SK-N-SH treated with all-trans-retinoic acid at 6 μM for 48 hours (cell line): ENCODE measurements around the gene GOLGA3.

Experiments
- ATAC-seq: fragments of 200-7000 bp; cut with Tn5 transposase; 3 replicates; pipeline ENCODE4 v1.9.1; 2020; ENCODE audit warnings: mild to moderate bottlenecking, moderate library complexity
- ARNTL ChIP-seq: fragments of 450-650 bp; formaldehyde crosslinking; IDR thresholded peaks from 2 replicates; pipeline ENCODE4 v1.5.0; 2020; ENCODE audit warnings: low read depth, mild to moderate bottlenecking, moderate library complexity, borderline replicate concordance
- BACH2 ChIP-seq: fragments of 250-450 bp; sonication (Bioruptor Pico); IDR thresholded peaks from 2 replicates; pipeline ENCODE4 v1.9.0; 2021; ENCODE audit warnings: mild to moderate bottlenecking, borderline replicate concordance
- CSDC2 ChIP-seq: fragments of 250-450 bp; sonication (Bioruptor Pico); IDR thresholded peaks from 2 replicates; pipeline ENCODE4 v1.5.0; 2020; ENCODE audit warnings: mild to moderate bottlenecking, moderate library complexity
- ESRRG ChIP-seq: fragments of 250-450 bp; sonication (Bioruptor Pico); IDR thresholded peaks from 2 replicates; pipeline ENCODE4 v1.6.1; 2021; ENCODE audit warnings: mild to moderate bottlenecking
- GLIS3 ChIP-seq: fragments of 250-450 bp; sonication (Bioruptor Pico); IDR thresholded peaks from 2 replicates; pipeline ENCODE4 v1.5.0; 2020; ENCODE audit warnings: mild to moderate bottlenecking, moderate library complexity
- ISL1 ChIP-seq: fragments of 250-450 bp; sonication (Bioruptor Pico); IDR thresholded peaks from 2 replicates; pipeline ENCODE4 v2.1.2; 2022; ENCODE audit warnings: mild to moderate bottlenecking, moderate library complexity
- OSR1 ChIP-seq: fragments of 250-450 bp; sonication (Bioruptor Pico); IDR thresholded peaks from 2 replicates; pipeline ENCODE4 v1.8.0; 2022; ENCODE audit warnings: moderate library complexity, mild to moderate bottlenecking, inconsistent platforms
- PPARA ChIP-seq: fragments of 250-450 bp; sonication (Bioruptor Pico); IDR thresholded peaks from 2 replicates; pipeline ENCODE4 v1.5.0; 2020; ENCODE audit warnings: mild to moderate bottlenecking, borderline replicate concordance
- RARB ChIP-seq: fragments of 250-450 bp; sonication (Bioruptor Pico); IDR thresholded peaks from 2 replicates; pipeline ENCODE4 v1.8.0; 2021; ENCODE audit warnings: mild to moderate bottlenecking, moderate library complexity
- SNAI2 ChIP-seq: fragments of 250-450 bp; sonication (Bioruptor Pico); IDR thresholded peaks from 2 replicates; pipeline ENCODE4 v1.5.0; 2020; ENCODE audit warnings: mild to moderate bottlenecking, moderate library complexity
- TCF4 ChIP-seq: fragments of 250-450 bp; sonication (Bioruptor Pico); IDR thresholded peaks from 2 replicates; pipeline ENCODE4 v1.8.0; 2021; ENCODE audit warnings: mild to moderate bottlenecking, moderate library complexity, borderline replicate concordance
- TOX ChIP-seq: fragments of 250-450 bp; sonication (Bioruptor Pico); IDR thresholded peaks from 2 replicates; pipeline ENCODE4 v1.8.0; 2021; ENCODE audit warnings: mild to moderate bottlenecking, moderate library complexity, borderline replicate concordance
- TSHZ2 ChIP-seq: fragments of 250-450 bp; sonication (Bioruptor Pico); IDR thresholded peaks from 2 replicates; pipeline ENCODE4 v1.5.0; 2020; ENCODE audit warnings: mild to moderate bottlenecking, moderate library complexity
- ZC3H10 ChIP-seq: fragments of 250-450 bp; sonication (Bioruptor Pico); IDR thresholded peaks from 2 replicates; pipeline ENCODE4 v1.5.1; 2021; ENCODE audit warnings: mild to moderate bottlenecking, moderate library complexity
- ZFP30 ChIP-seq: fragments of 450-650 bp; formaldehyde crosslinking; IDR thresholded peaks from 2 replicates; pipeline ENCODE4 v1.5.0; 2022; ENCODE audit warnings: mild to moderate bottlenecking, moderate library complexity
- ZNF565 ChIP-seq: fragments of 450-650 bp; formaldehyde crosslinking; conservative IDR thresholded peaks from 2 replicates; pipeline ENCODE4 v1.5.0; 2020; ENCODE audit warnings: low read depth, mild to moderate bottlenecking, moderate library complexity
- ZNF70 ChIP-seq: fragments of 450-650 bp; formaldehyde crosslinking; IDR thresholded peaks from 2 replicates; pipeline ENCODE4 v1.5.0; 2020; ENCODE audit warnings: mild to moderate bottlenecking, moderate library complexity
- ZNF8 ChIP-seq: fragments of 450-650 bp; formaldehyde crosslinking; IDR thresholded peaks from 2 replicates; pipeline ENCODE4 v1.5.0; 2020; ENCODE audit warnings: mild to moderate bottlenecking, moderate library complexity
- TF ChIP-seq, protein P1 (sequence below): fragments of 250-450 bp; sonication (Bioruptor Pico); IDR thresholded peaks from 2 replicates; pipeline ENCODE4 v1.8.0; 2021; ENCODE audit warnings: low read depth, mild to moderate bottlenecking, moderate library complexity, borderline replicate concordance
- TF ChIP-seq, protein P2 (sequence below): fragments of 250-450 bp; sonication (Bioruptor Pico); IDR thresholded peaks from 2 replicates; pipeline ENCODE4 v1.5.1; 2020; ENCODE audit warnings: low read depth, mild to moderate bottlenecking, moderate library complexity
- TF ChIP-seq, protein P3 (sequence below): fragments of 250-450 bp; sonication (Bioruptor Pico); IDR thresholded peaks from 2 replicates; pipeline ENCODE4 v1.5.1; 2021; ENCODE audit warnings: mild to moderate bottlenecking, moderate library complexity
- TF ChIP-seq, protein P4 (sequence below): fragments of 250-450 bp; sonication (Bioruptor Pico); IDR thresholded peaks from 2 replicates; pipeline ENCODE4 v1.8.0; 2020; ENCODE audit warnings: mild to moderate bottlenecking, moderate library complexity, borderline replicate concordance

The GOLGA3 gene

GRCh38 chr12:132746613-132747012 lies 82.1 kb downstream of the GOLGA3 start (continued):
- TF ChIP-seq CSDC2 (CRISPR knock-in tag), result no peak
- no peak for TF ChIP-seq ZNF565

DNA sequence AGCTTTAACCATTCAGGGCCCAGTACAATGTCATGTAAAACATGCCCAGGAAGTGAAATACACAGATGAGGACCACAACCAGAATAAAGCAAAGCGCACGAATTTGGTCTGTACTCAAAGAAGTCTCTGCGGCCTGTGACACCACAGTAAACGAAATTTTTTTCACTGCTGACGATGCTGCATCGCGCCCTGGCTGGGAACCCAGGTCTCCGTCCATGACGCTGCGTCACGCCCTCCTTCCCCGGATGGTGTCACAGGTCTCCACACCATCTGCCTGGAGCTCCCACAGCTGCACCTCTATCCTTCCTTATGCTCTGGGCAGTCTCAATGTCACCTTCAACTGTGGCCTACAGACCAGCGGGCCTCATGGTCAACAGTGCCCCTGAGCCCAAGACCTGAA lies 84.8 kb downstream of the GOLGA3 start:
- no peak for ATAC-seq

DNA sequence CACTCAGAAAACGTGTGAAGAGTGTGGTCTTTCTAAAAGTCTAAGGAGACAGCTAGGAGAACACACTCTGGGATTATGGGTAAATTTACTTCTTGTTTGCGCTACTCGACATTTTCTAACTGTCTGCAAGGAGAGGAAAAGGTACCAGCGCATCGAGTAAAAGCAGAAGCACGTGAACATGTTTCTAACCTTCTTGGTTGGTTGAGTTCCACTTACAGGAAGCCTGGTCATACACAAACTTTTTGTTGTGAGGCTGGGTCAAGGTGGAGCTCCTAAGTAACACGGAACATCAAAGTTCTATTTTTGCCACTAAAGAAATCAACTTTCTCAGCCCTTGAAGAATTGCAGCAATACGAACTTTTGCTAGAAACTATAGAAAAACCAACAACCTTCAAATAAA lies 87.0 kb downstream of the GOLGA3 start:
- ATAC-seq, result no peak

More for the DNA sequence above, 84.8 kb downstream of the GOLGA3 start:
- TF ChIP-seq GLIS3 (CRISPR knock-in tag) (no peak), TCF4 (CRISPR knock-in tag) (no peak), TOX (no peak), SNAI2 (CRISPR knock-in tag) (no peak)
- TF ChIP-seq, protein P1, sequence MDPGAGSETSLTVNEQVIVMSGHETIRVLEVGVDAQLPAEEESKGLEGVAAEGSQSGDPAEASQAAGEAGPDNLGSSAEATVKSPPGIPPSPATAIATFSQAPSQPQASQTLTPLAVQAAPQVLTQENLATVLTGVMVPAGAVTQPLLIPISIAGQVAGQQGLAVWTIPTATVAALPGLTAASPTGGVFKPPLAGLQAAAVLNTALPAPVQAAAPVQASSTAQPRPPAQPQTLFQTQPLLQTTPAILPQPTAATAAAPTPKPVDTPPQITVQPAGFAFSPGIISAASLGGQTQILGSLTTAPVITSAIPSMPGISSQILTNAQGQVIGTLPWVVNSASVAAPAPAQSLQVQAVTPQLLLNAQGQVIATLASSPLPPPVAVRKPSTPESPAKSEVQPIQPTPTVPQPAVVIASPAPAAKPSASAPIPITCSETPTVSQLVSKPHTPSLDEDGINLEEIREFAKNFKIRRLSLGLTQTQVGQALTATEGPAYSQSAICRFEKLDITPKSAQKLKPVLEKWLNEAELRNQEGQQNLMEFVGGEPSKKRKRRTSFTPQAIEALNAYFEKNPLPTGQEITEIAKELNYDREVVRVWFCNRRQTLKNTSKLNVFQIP (CRISPR knock-in tag), result no peak
- TF ChIP-seq, protein P2, sequence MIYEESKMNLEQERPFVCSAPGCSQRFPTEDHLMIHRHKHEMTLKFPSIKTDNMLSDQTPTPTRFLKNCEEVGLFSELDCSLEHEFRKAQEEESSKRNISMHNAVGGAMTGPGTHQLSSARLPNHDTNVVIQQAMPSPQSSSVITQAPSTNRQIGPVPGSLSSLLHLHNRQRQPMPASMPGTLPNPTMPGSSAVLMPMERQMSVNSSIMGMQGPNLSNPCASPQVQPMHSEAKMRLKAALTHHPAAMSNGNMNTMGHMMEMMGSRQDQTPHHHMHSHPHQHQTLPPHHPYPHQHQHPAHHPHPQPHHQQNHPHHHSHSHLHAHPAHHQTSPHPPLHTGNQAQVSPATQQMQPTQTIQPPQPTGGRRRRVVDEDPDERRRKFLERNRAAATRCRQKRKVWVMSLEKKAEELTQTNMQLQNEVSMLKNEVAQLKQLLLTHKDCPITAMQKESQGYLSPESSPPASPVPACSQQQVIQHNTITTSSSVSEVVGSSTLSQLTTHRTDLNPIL (CRISPR knock-in tag), result no peak
- TF ChIP-seq, all 23 proteins: peak for 0

More for the DNA sequence above, 87.0 kb downstream of the GOLGA3 start:
- TF ChIP-seq, protein P3, sequence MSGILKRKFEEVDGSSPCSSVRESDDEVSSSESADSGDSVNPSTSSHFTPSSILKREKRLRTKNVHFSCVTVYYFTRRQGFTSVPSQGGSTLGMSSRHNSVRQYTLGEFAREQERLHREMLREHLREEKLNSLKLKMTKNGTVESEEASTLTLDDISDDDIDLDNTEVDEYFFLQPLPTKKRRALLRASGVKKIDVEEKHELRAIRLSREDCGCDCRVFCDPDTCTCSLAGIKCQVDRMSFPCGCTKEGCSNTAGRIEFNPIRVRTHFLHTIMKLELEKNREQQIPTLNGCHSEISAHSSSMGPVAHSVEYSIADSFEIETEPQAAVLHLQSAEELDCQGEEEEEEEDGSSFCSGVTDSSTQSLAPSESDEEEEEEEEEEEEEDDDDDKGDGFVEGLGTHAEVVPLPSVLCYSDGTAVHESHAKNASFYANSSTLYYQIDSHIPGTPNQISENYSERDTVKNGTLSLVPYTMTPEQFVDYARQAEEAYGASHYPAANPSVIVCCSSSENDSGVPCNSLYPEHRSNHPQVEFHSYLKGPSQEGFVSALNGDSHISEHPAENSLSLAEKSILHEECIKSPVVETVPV (CRISPR knock-in tag), result no peak
- no peak for TF ChIP-seq PPARA (CRISPR knock-in tag)
- no peak for TF ChIP-seq ARNTL
- TF ChIP-seq TCF4 (CRISPR knock-in tag), result no peak
- TF ChIP-seq BACH2 (CRISPR knock-in tag), result no peak
- TF ChIP-seq TOX, result no peak
- no peak for TF ChIP-seq OSR1 (CRISPR knock-in tag)
- TF ChIP-seq ESRRG, result no peak
- TF ChIP-seq ZC3H10 (CRISPR knock-in tag), result no peak
- TF ChIP-seq ZNF70 (CRISPR knock-in tag), result no peak
- no peak for TF ChIP-seq TSHZ2
- no peak for TF ChIP-seq RARB (CRISPR knock-in tag)
- TF ChIP-seq ZFP30, result no peak
- no peak for TF ChIP-seq CSDC2 (CRISPR knock-in tag)
- no peak for TF ChIP-seq ISL1
- TF ChIP-seq ZNF8 (CRISPR knock-in tag), result no peak
- TF ChIP-seq ZNF565, result no peak
- TF ChIP-seq, protein P4, sequence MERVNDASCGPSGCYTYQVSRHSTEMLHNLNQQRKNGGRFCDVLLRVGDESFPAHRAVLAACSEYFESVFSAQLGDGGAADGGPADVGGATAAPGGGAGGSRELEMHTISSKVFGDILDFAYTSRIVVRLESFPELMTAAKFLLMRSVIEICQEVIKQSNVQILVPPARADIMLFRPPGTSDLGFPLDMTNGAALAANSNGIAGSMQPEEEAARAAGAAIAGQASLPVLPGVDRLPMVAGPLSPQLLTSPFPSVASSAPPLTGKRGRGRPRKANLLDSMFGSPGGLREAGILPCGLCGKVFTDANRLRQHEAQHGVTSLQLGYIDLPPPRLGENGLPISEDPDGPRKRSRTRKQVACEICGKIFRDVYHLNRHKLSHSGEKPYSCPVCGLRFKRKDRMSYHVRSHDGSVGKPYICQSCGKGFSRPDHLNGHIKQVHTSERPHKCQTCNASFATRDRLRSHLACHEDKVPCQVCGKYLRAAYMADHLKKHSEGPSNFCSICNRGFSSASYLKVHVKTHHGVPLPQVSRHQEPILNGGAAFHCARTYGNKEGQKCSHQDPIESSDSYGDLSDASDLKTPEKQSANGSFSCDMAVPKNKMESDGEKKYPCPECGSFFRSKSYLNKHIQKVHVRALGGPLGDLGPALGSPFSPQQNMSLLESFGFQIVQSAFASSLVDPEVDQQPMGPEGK, result no peak
- TF ChIP-seq GLIS3 (CRISPR knock-in tag), result no peak
- TF ChIP-seq, all 23 proteins: peak for 0
